ENCODE data around the gene NFIX. TPM values are rescaled to one million over a fixed set of nuclear protein-coding genes. Genes with fewer than 3 reads are reported as not detected.

The NFIX gene
- total RNA-seq, 1 donor from 2014 or later, result 146 TPM

DNA sequence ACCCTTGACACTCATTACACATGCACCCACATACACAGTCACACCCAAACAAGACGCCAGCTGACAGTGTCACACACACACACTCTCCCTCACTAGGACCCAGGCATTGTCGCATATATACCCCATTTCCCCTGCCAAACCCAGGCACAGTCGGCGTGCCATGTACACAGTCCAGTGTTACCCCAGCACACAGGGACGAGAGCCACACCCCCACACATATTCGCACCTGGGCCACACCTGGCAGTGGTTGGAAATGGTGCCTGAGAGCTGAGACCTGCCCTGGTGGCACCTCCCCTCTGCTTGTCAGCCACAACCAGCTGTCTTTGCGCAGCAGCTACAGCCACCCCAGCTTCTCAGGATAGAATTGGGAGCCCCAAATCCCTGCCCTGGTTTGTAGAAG lies 9.0 kb downstream of the NFIX start:
- Histone ChIP-seq H3K9me3 (no peaks in the 10 kb centered on the region), H3K4me3 (no peak overlapping the region), H3K27ac (peak overlapping the region; percentile 41), H3K36me3 (no peaks in the 10 kb centered on the region), H3K27me3 (ENCODE audit: low read depth) (no peaks in the 10 kb centered on the region), H3K4me1 (peaks cover 93% of the 10 kb centered on the region)
- no peak for DNase-seq
- TF ChIP-seq, protein P1, sequence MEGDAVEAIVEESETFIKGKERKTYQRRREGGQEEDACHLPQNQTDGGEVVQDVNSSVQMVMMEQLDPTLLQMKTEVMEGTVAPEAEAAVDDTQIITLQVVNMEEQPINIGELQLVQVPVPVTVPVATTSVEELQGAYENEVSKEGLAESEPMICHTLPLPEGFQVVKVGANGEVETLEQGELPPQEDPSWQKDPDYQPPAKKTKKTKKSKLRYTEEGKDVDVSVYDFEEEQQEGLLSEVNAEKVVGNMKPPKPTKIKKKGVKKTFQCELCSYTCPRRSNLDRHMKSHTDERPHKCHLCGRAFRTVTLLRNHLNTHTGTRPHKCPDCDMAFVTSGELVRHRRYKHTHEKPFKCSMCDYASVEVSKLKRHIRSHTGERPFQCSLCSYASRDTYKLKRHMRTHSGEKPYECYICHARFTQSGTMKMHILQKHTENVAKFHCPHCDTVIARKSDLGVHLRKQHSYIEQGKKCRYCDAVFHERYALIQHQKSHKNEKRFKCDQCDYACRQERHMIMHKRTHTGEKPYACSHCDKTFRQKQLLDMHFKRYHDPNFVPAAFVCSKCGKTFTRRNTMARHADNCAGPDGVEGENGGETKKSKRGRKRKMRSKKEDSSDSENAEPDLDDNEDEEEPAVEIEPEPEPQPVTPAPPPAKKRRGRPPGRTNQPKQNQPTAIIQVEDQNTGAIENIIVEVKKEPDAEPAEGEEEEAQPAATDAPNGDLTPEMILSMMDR (IDR thresholded peaks at IDR 0.05), result no peak
- no peak for ATAC-seq
- intact Hi-C loops (cut with DNase I), result no loop called here

DNA sequence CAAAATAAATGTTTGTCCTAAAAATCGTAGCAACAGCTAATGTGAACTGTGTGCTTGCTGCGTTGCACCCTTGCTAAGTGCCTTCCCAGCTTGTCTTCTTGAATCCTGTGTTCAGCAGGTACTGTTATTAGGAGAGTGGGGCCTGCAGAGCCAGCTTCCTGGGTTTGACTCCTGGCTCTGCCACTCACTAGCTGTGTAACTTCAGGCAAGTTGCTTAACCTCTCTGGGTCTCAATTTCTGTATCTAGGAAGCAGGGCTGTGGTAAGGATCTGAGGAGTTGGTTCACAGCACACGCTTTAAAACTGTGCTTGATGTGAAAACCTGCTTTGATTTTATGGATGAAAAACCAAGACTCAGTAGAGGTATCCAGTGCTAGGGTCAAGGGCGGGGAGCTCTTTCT lies 10.0 kb downstream of the NFIX start:
- Histone ChIP-seq H3K27ac (peak overlapping the region; percentile 31), H3K9me3 (no peaks in the 10 kb centered on the region), H3K4me3 (no peak overlapping the region), H3K4me1 (peaks cover 93% of the 10 kb centered on the region), H3K36me3 (no peaks in the 10 kb centered on the region), H3K27me3 (ENCODE audit: low read depth) (peaks cover 5% of the 10 kb centered on the region)
- no peak for DNase-seq
- TF ChIP-seq, protein P1 (IDR thresholded peaks at IDR 0.05), result no peak
- intact Hi-C loops (cut with DNase I), result no loop called here
- no peak for ATAC-seq

DNA sequence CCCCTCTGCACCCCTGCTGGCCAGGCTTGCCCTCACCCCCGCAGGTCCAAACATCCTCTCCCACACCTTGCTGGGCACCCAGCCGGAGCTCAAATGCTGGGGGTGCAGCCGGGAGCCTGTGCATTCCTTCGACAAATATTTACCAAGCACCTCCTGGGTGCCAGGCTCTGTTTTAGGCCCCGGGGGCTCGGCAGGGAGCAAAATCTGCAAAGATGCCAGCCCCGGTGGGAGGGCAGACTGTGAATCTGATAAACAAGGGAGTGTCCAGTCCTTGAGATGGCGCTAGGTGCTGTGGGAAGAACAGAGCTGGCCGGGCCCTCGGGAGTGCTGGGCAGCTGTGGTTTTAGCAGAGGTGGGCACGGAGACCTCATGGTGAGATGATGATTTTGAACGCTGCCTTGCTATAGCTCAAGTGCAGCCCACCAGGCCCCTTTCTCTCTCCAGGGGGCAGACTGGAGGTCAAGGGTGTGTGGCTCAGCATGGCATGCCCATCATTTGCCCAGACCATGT lies 10.6 kb downstream of the NFIX start:
- Histone ChIP-seq H3K9me3 (no peaks in the 10 kb centered on the region), H3K36me3 (no peaks in the 10 kb centered on the region), H3K27me3 (ENCODE audit: low read depth) (peaks cover 11% of the 10 kb centered on the region), H3K4me3 (no peak overlapping the region), H3K4me1 (peaks cover 94% of the 10 kb centered on the region), H3K27ac (peak overlapping the region; percentile 77)
- no peak for DNase-seq
- intact Hi-C loops (cut with DNase I), result no loop called here
- TF ChIP-seq, protein P1 (IDR thresholded peaks at IDR 0.05), result no peak
- ATAC-seq, result no peak

DNA sequence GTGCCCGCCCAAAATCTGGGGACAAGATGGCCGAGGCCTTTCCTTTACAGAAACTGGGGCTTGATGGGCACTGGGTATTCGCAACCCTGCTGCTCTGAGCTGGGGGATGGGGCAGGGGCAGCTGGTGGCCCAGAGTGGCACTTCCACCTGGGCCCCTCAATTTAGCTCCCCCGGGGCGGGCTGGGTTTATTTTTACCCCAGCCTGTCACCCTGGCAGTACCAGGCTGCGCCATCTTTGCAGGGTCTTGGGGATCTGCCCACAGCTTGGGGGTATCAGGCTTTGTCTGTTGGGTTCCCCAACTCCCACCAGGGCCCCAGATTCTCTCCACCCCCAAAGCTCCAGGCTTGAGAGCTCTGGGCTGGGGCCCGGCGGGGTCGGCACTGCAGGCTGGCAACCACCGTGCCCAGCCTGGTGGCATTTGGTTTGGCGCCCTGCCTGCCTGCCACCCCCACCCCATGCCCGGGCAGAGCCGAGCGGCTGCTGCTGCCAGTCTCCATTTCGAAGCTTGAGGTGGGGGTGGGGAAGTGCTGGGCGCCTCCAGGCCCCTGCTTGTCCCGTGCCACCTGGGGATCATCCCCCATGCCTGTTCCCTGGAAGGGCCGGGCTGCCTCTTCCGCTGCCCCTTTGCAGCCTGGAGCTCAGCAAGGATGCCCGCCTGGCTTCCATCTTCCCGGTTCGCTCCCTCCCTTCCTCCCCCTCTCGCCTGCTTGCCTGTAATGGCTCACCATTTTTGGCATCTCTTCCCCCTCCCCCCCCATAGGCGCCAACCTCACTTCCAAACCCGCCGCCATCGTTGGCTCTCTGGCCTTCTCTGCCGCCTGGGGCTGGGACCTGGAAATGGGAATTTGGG lies 11.4 kb downstream of the NFIX start:
- TF ChIP-seq, protein P1 (IDR thresholded peaks at IDR 0.05), result no peak
- Histone ChIP-seq H3K27me3 (ENCODE audit: low read depth) (peaks cover 18% of the 10 kb centered on the region), H3K4me1 (peaks cover 94% of the 10 kb centered on the region), H3K27ac (peak overlapping the region; percentile 77), H3K4me3 (no peak overlapping the region), H3K9me3 (no peaks in the 10 kb centered on the region), H3K36me3 (no peaks in the 10 kb centered on the region)
- intact Hi-C loops (cut with DNase I), result no loop called here
- DNase-seq (no peak), ATAC-seq (peak in 1 of 2 donors; percentile 3)

DNA sequence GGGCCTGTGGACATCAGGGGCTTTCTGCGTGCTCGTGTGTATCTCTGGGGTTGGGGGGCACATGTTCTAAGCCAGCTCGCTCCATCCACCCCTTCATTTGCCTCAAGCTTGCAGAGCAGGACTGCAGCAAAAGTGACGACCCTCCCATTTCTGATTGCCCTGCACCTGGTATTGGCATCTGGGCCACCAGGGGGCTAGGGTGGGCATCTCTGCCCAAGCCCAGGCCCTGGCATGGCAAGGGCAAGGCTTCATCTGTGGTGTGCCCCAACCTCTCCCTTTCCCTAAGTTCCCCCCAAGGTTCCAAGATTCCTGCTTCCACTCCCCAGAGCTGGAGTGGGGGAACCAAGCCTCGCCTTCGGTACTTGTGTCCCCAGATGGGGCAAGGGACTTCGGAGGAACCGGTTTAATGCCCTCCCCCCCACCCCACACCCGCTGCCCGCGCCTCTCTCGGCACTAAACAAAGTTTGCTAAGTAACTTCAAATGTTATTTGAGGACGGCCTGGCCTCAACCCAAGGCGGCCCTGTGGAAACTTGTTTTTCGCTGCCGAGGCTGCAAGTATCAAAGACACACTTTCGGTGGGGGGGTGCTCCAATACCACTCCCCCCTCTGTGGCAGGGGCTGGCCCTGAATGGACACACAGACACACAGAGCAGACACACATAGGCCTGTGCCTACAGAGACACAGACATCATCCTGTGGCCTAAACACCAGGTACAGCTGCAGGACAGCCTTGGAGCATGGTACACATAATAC lies 12.2 kb downstream of the NFIX start:
- Histone ChIP-seq H3K4me3 (peak overlapping the region; percentile 17), H3K36me3 (no peaks in the 10 kb centered on the region), H3K27ac (peak overlapping the region; percentile 77), H3K27me3 (ENCODE audit: low read depth) (peaks cover 26% of the 10 kb centered on the region), H3K9me3 (no peaks in the 10 kb centered on the region), H3K4me1 (peaks cover 96% of the 10 kb centered on the region)
- intact Hi-C loops (cut with DNase I), result no loop called here
- TF ChIP-seq, protein P1 (IDR thresholded peaks at IDR 0.05), result no peak
- peak; percentile 89 for DNase-seq
- ATAC-seq, result peak; percentile 68 to 73
